WERI-Rb-1 (cell line): ENCODE results near the gene ZNF785.
A peak's percentile ranks its signal among the peaks of the same experiment; 100 is the strongest.
"Not testable (repeated sequence)": the region's sequence is repeated elsewhere in the genome, so short reads cannot be mapped to it uniquely, and the experiment has no call there.

Experiments used
- DNase-seq: peaks from one replicate; pipeline ENCODE4 v3.0.0-alpha.2; 2020
- H3K27ac ChIP-seq: fragments of 250-450 bp; sonication (Bioruptor Pico); 2 replicates; pipeline ENCODE4 v1.5.1; 2020; ENCODE audit warnings: mild to moderate bottlenecking, moderate library complexity
- H3K27me3 ChIP-seq: fragments of 250-450 bp; sonication (Bioruptor Pico); 2 replicates; pipeline ENCODE4 v1.5.1; 2021; ENCODE audit warnings: mild to moderate bottlenecking, low read depth, moderate library complexity; ENCODE audit not compliant: insufficient read depth, severe bottlenecking
- H3K36me3 ChIP-seq: fragments of 250-450 bp; sonication (Bioruptor Pico); 2 replicates; pipeline ENCODE4 v1.5.1; 2020; ENCODE audit warnings: mild to moderate bottlenecking, moderate library complexity
- H3K4me3 ChIP-seq: 2 replicates; pipeline ENCODE4 v1.5.1; 2011; ENCODE audit warnings: low read depth, mild to moderate bottlenecking, control low read depth, low read length
- H3K9me3 ChIP-seq: fragments of 250-450 bp; sonication (Bioruptor Pico); 2 replicates; pipeline ENCODE4 v1.5.1; 2021; ENCODE audit warnings: mild to moderate bottlenecking, moderate library complexity; ENCODE audit not compliant: severe bottlenecking
- CTCF ChIP-seq: IDR thresholded peaks from 2 replicates; pipeline ENCODE4 v1.5.1; 2011; ENCODE audit warnings: low read depth, mild to moderate bottlenecking, control low read depth, inconsistent platforms, low read length

ZNF785 gene

GRCh38 chr16:30600929-30601328, 15.4 kb upstream of the ZNF785 start:
- no peak for DNase-seq
- H3K9me3 ChIP-seq: peaks cover 6% of the 10 kb centered on the region
- no peak for TF ChIP-seq CTCF
- H3K4me3 ChIP-seq: no peak overlapping the region
- no peaks in the 10 kb centered on the region for H3K27me3 ChIP-seq
- H3K36me3 ChIP-seq: peaks cover 32% of the 10 kb centered on the region
- no peak overlapping the region for H3K27ac ChIP-seq

GRCh38 chr16:30600215-30600614, 14.7 kb upstream of the ZNF785 start:
- H3K36me3 ChIP-seq: peaks cover 27% of the 10 kb centered on the region

GRCh38 chr16:30592871-30593270, 7.4 kb upstream of the ZNF785 start:
- Histone ChIP-seq H3K4me3 (no peak overlapping the region), H3K27ac (no peak overlapping the region), H3K36me3 (peaks cover 1% of the 10 kb centered on the region), H3K27me3 (no peaks in the 10 kb centered on the region), H3K9me3 (no peaks in the 10 kb centered on the region)
- TF ChIP-seq CTCF: no peak
- DNase-seq: no peak

More at GRCh38 chr16:30600215-30600614, 14.7 kb upstream of the ZNF785 start:
- peaks cover 6% of the 10 kb centered on the region for H3K9me3 ChIP-seq
- TF ChIP-seq CTCF: no peak
- H3K27me3 ChIP-seq: no peaks in the 10 kb centered on the region
- H3K4me3 ChIP-seq: no peak overlapping the region
- H3K27ac ChIP-seq: no peak overlapping the region
- DNase-seq: no peak

- not testable (repeated sequence) for H3K9me3 ChIP-seq, DNase-seq, H3K4me3 ChIP-seq, H3K27ac ChIP-seq, H3K27me3 ChIP-seq
- peaks cover 10% of the 10 kb centered on the region for H3K36me3 ChIP-seq
These were observed 5.4 kb upstream of the ZNF785 start for GRCh38 chr16:30590869-30591268.

- not testable (repeated sequence) for H3K27me3 ChIP-seq, DNase-seq, H3K27ac ChIP-seq, H3K9me3 ChIP-seq, H3K4me3 ChIP-seq
- H3K36me3 ChIP-seq: peaks cover 13% of the 10 kb centered on the region
These were observed 4.1 kb upstream of the ZNF785 start for GRCh38 chr16:30589582-30589981.

GRCh38 chr16:30588651-30589050, 3.2 kb upstream of the ZNF785 start:
- Histone ChIP-seq H3K36me3 (peaks cover 20% of the 10 kb centered on the region), H3K9me3 (no peaks in the 10 kb centered on the region), H3K4me3 (no peak overlapping the region), H3K27me3 (no peaks in the 10 kb centered on the region), H3K27ac (no peak overlapping the region)
- TF ChIP-seq CTCF: no peak
- DNase-seq: no peak

- peak; percentile 43 for DNase-seq
- no peaks in the 10 kb centered on the region for H3K9me3 ChIP-seq
- H3K36me3 ChIP-seq: peaks cover 53% of the 10 kb centered on the region
- H3K4me3 ChIP-seq: peak overlapping the region; percentile 63
- H3K27me3 ChIP-seq: no peaks in the 10 kb centered on the region
- TF ChIP-seq CTCF: no peak
- H3K27ac ChIP-seq: peak overlapping the region; percentile 96
These were observed 486 bp downstream of the ZNF785 start for GRCh38 chr16:30585022-30585399.
